H9 (cell line): ENCODE measurements around the gene CRCP. TPM values are rescaled to one million over a fixed set of nuclear protein-coding genes. Genes with fewer than 3 reads are reported as not detected.

Experiments
- DNase-seq: peaks from one replicate; pipeline ENCODE4 v3.0.0-alpha.2; 2017
- H2AFZ ChIP-seq: one replicate; pipeline ENCODE4 v1.6.1; 2013; ENCODE audit warnings: mild to moderate bottlenecking, low read length, control low read depth, moderate library complexity
- H2AK5ac ChIP-seq: 2 replicates; pipeline ENCODE4 v1.6.1; 2013; ENCODE audit warnings: low read length, control low read depth, mixed read lengths; ENCODE audit not compliant: insufficient read length
- H2BK120ac ChIP-seq: one replicate; pipeline ENCODE4 v1.6.1; 2013; ENCODE audit warnings: low read depth, mild to moderate bottlenecking, low read length, control low read depth, inconsistent platforms; ENCODE audit not compliant: poor library complexity, severe bottlenecking
- H2BK12ac ChIP-seq: 2 replicates; pipeline ENCODE4 v1.6.1; 2013; ENCODE audit warnings: low read length, control low read depth, mixed read lengths, low read depth; ENCODE audit not compliant: insufficient read length
- H2BK15ac ChIP-seq: 2 replicates; pipeline ENCODE4 v1.6.1; 2013; ENCODE audit warnings: low read depth, low read length, control low read depth
- H2BK20ac ChIP-seq: one replicate; pipeline ENCODE4 v1.6.1; 2013; ENCODE audit warnings: low read depth, mild to moderate bottlenecking, low read length, control low read depth, inconsistent platforms; ENCODE audit not compliant: poor library complexity, severe bottlenecking
- H2BK5ac ChIP-seq: 2 replicates; pipeline ENCODE4 v1.6.1; 2013; ENCODE audit warnings: low read length, control low read depth, mixed read lengths; ENCODE audit not compliant: insufficient read length
- H3K14ac ChIP-seq: 2 replicates; pipeline ENCODE4 v1.6.1; 2013; ENCODE audit warnings: low read length, control low read depth; ENCODE audit not compliant: insufficient read depth
- H3K18ac ChIP-seq: 2 replicates; pipeline ENCODE4 v1.6.1; 2013; ENCODE audit warnings: low read depth, mild to moderate bottlenecking, mixed read lengths, low read length, control low read depth; ENCODE audit not compliant: insufficient read length
- H3K23ac ChIP-seq: 2 replicates; pipeline ENCODE4 v1.6.1; 2013; ENCODE audit warnings: low read length, control low read depth, mixed read lengths, low read depth; ENCODE audit not compliant: insufficient read length
- H3K23me2 ChIP-seq: 2 replicates; pipeline ENCODE4 v1.6.1; 2013; ENCODE audit warnings: low read depth, mild to moderate bottlenecking, mixed read lengths, low read length, control low read depth; ENCODE audit not compliant: insufficient read length, poor library complexity, severe bottlenecking
- H3K27ac ChIP-seq: 2 replicates; pipeline ENCODE4 v1.5.1; 2013; ENCODE audit warnings: low read length, control low read depth, mixed read lengths, low read depth; ENCODE audit not compliant: insufficient read length
- H3K27me3 ChIP-seq: 2 replicates; pipeline ENCODE4 v1.6.1; 2013; ENCODE audit warnings: low read length, control low read depth, inconsistent platforms; ENCODE audit not compliant: insufficient read depth
- H3K4ac ChIP-seq: 2 replicates; pipeline ENCODE4 v1.6.1; 2013; ENCODE audit warnings: low read depth, mild to moderate bottlenecking, control low read depth, inconsistent platforms, low read length, moderate library complexity
- H3K4me1 ChIP-seq: 2 replicates; pipeline ENCODE4 v1.6.1; 2013; ENCODE audit warnings: low read length, control low read depth, inconsistent platforms; ENCODE audit not compliant: insufficient read depth
- H3K4me2 ChIP-seq: 2 replicates; pipeline ENCODE4 v1.6.1; 2013; ENCODE audit warnings: low read length, control low read depth, mixed read lengths; ENCODE audit not compliant: insufficient read length, insufficient read depth
- H3K56ac ChIP-seq: 2 replicates; pipeline ENCODE4 v1.6.1; 2013; ENCODE audit warnings: low read depth, mild to moderate bottlenecking, mixed read lengths, low read length, control low read depth; ENCODE audit not compliant: insufficient read length
- H3K79me1 ChIP-seq: 2 replicates; pipeline ENCODE4 v1.6.1; 2013; ENCODE audit warnings: low read depth, mild to moderate bottlenecking, moderate library complexity, low read length, control low read depth, inconsistent platforms; ENCODE audit not compliant: insufficient read depth, poor library complexity, severe bottlenecking
- H3K79me2 ChIP-seq: 2 replicates; pipeline ENCODE4 v1.6.1; 2013; ENCODE audit warnings: low read length, control low read depth, inconsistent platforms; ENCODE audit not compliant: insufficient read depth
- H3K9ac ChIP-seq: 2 replicates; pipeline ENCODE4 v1.6.1; 2013; ENCODE audit warnings: low read length, control low read depth, mixed read lengths; ENCODE audit not compliant: insufficient read length; ENCODE audit errors: extremely low read depth
- H3K9me3 ChIP-seq: one replicate; pipeline ENCODE4 v1.6.1; 2013; ENCODE audit warnings: low read depth, low read length, inconsistent platforms; ENCODE audit not compliant: control insufficient read depth
- H3T11ph ChIP-seq: one replicate; pipeline ENCODE4 v1.6.1; 2013; ENCODE audit warnings: mild to moderate bottlenecking, low read length, control low read depth, inconsistent platforms
- H4K20me1 ChIP-seq: one replicate; pipeline ENCODE4 v1.6.1; 2013; ENCODE audit not compliant: control insufficient read depth, insufficient read length, insufficient read depth
- H4K5ac ChIP-seq: 2 replicates; pipeline ENCODE4 v1.6.1; 2013; ENCODE audit warnings: low read depth, mild to moderate bottlenecking, mixed read lengths, low read length, control low read depth; ENCODE audit not compliant: insufficient read length
- H4K8ac ChIP-seq: replicated peaks from 2 replicates; pipeline ENCODE4 v1.6.1; 2013; ENCODE audit warnings: low read length, control low read depth, mixed read lengths, low read depth; ENCODE audit not compliant: insufficient read length
- H4K91ac ChIP-seq: 2 replicates; pipeline ENCODE4 v1.6.1; 2013; ENCODE audit warnings: low read depth, mild to moderate bottlenecking, moderate library complexity, mixed read lengths, low read length, control low read depth; ENCODE audit not compliant: insufficient read length
- H3K27ac Mint-ChIP-seq, 3 experiments: 2 replicates in 2 of 3; 3 replicates in 1 of 3; pipeline ENCODE4 v1.8.0; 2020 to 2021; ENCODE audit warnings: mixed read lengths in 3 of 3, mild to moderate bottlenecking in 1 of 3, moderate library complexity in 1 of 3
- H3K27me3 Mint-ChIP-seq: 2 replicates; pipeline ENCODE4 v1.8.0; 2021; ENCODE audit warnings: low read depth, mild to moderate bottlenecking, moderate library complexity, mixed read lengths
- H3K36me3 Mint-ChIP-seq, 3 experiments: 2 replicates in 2 of 3; 3 replicates in 1 of 3; pipeline ENCODE4 v1.8.0; 2020 to 2021; ENCODE audit warnings: low read depth in 3 of 3, mixed read lengths in 3 of 3; ENCODE audit not compliant: insufficient read depth in 1 of 3
- H3K4me1 Mint-ChIP-seq, 2 experiments: 2 replicates each; pipeline ENCODE4 v1.8.0; 2020; ENCODE audit warnings: mixed read lengths in 2 of 2
- H3K4me3 Mint-ChIP-seq, 2 experiments: 2 replicates in 1 of 2; 3 replicates in 1 of 2; pipeline ENCODE4 v1.8.0; 2020 to 2021; ENCODE audit warnings: mild to moderate bottlenecking in 2 of 2, mixed read lengths in 2 of 2, moderate library complexity in 1 of 2
- H3K9me3 Mint-ChIP-seq, 2 experiments: 2 replicates in 1 of 2; 3 replicates in 1 of 2; pipeline ENCODE4 v1.8.0; 2020; ENCODE audit warnings: mild to moderate bottlenecking in 2 of 2, mixed read lengths in 2 of 2, moderate library complexity in 1 of 2
- WGBS: extraction: QIAGEN DNeasy Blood & Tissue Kit; methylation state at CpG from one replicate; pipeline ENCODE4 v1.1.7; 2013; ENCODE audit warnings: missing lambda C conversion rate, low lambda C conversion rate, mixed read lengths; ENCODE audit not compliant: insufficient read length; ENCODE audit errors: extremely low coverage; 5-methylcytosine and 5-hydroxymethylcytosine counted together
- total RNA-seq: library from RNA; stranded (reverse); gene quantifications from 2 replicates; pipeline ENCODE4 v1.2.1, GENCODE V29; 2021
- TF ChIP-seq, protein P1 (sequence below): fragments of 200-600 bp; sonication (generic); conservative IDR thresholded peaks from 3 replicates; pipeline ENCODE4 v1.8.0; 2021; ENCODE audit warnings: antibody characterized with exemption, mild to moderate bottlenecking

CRCP gene
- total RNA-seq, 1 experiment from 2014 or later: 39.0 TPM

DNA sequence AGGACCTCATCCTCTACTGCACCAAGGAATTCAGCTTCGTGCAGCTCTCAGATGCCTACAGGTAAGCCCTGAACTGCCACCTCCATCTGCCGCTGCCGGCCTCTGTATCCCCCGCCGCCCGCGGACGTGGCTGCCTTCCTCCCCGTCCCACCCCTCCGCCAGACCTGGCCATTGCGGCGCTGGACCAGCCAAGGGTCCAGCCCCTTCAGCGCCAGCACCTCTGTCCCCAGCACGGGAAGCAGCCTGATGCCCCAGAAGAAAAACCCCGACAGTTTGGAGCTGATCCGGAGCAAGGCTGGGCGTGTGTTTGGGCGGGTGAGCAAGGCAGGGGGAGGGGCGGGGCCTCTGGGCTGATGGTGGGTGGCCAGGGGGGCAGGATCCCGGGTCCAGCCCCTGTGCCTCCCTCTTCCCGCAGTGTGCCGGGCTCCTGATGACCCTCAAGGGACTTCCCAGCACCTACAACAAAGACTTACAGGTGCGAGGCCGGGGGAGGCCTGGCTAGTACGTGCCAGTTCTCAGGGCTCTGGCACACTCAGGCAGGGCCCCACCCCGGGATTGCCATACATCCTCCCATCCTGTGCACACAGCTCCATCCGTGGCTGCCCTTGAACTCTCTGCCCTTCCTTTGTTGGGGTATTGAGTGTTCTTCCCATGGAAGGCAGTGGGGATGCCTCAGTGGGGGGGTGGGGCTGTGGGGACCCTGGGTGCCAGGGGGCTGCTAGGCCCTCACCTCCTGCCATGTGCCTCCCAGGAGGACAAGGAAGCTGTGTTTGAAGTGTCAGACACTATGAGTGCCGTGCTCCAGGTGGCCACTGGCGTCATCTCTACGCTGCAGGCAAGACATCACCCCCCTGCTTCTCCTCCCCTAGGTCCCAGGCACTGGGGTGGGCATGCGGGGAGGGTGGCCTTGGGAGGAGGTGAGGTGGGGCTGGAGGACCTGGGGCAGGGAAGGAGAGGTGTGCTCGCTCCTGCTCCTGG lies 25.5 kb upstream of the CRCP start:
- H3K56ac ChIP-seq: no peak overlapping the region
- H2BK20ac ChIP-seq: no peak overlapping the region
- H2BK5ac ChIP-seq: no peak overlapping the region
- no peaks in the 10 kb centered on the region for H3K9me3 Mint-ChIP-seq
- H4K20me1 ChIP-seq: no peaks in the 10 kb centered on the region
- H3K4me1 Mint-ChIP-seq: 0 out of 4 replicates have a peak, but pooled peaks cover 0 to 2% of the 10 kb centered on the region in 2 experiments
- TF ChIP-seq, protein P1, sequence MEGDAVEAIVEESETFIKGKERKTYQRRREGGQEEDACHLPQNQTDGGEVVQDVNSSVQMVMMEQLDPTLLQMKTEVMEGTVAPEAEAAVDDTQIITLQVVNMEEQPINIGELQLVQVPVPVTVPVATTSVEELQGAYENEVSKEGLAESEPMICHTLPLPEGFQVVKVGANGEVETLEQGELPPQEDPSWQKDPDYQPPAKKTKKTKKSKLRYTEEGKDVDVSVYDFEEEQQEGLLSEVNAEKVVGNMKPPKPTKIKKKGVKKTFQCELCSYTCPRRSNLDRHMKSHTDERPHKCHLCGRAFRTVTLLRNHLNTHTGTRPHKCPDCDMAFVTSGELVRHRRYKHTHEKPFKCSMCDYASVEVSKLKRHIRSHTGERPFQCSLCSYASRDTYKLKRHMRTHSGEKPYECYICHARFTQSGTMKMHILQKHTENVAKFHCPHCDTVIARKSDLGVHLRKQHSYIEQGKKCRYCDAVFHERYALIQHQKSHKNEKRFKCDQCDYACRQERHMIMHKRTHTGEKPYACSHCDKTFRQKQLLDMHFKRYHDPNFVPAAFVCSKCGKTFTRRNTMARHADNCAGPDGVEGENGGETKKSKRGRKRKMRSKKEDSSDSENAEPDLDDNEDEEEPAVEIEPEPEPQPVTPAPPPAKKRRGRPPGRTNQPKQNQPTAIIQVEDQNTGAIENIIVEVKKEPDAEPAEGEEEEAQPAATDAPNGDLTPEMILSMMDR: no peak
- H3K27ac Mint-ChIP-seq: peak overlapping the region in 1 of 3 experiments; percentile 28; a peak in 2 of 7 replicates
- H4K8ac ChIP-seq: no peak overlapping the region
- no peaks in the 10 kb centered on the region for H3K79me1 ChIP-seq
- H3K23ac ChIP-seq: no peak overlapping the region
- no peak overlapping the region for H4K91ac ChIP-seq
- no peaks in the 10 kb centered on the region for H3K27me3 Mint-ChIP-seq
- H3K4me2 ChIP-seq: no peak overlapping the region
- no CpG with 5 or more reads among the region's 32 CpGs for WGBS
- H3K9ac ChIP-seq: no peak overlapping the region
- H4K5ac ChIP-seq: no peak overlapping the region
- no peaks in the 10 kb centered on the region for H3K27me3 ChIP-seq
- H3K4ac ChIP-seq: no peak overlapping the region
- no peak overlapping the region for H2BK120ac ChIP-seq
- H3K4me1 ChIP-seq: no peaks in the 10 kb centered on the region
- no peaks in the 10 kb centered on the region for H3K79me2 ChIP-seq
- no peak overlapping the region for H2BK12ac ChIP-seq
- no peaks in the 10 kb centered on the region for H3K23me2 ChIP-seq
- no peak overlapping the region for H3K27ac ChIP-seq
- no peak overlapping the region for H3K14ac ChIP-seq
- H3K18ac ChIP-seq: no peak overlapping the region
- H2BK15ac ChIP-seq: no peak overlapping the region
- no peak overlapping the region for H2AFZ ChIP-seq
- no peak overlapping the region for H2AK5ac ChIP-seq
- no peak for DNase-seq
- no peak overlapping the region for H3T11ph ChIP-seq
- no peaks in the 10 kb centered on the region for H3K9me3 ChIP-seq
- no peak overlapping the region for H3K4me3 Mint-ChIP-seq
- peaks cover 0 to 10% (median 6%) of the 10 kb centered on the region in 3 experiments; a peak in 5 of 7 replicates for H3K36me3 Mint-ChIP-seq
